SK-N-MC (cell line): Measurements from ENCODE around the gene LAMC2.
"Not testable (repeated sequence)": the region's sequence is repeated elsewhere in the genome, so short reads cannot be mapped to it uniquely, and the experiment has no call there.

ENCODE experiments used
- EZH2 ChIP-seq: fragments of 200-600 bp; sonication (generic); IDR thresholded peaks from one replicate; pipeline ENCODE4 v1.6.1; 2017; ENCODE audit warnings: antibody characterized with exemption
- POLR2AphosphoS5 ChIP-seq: IDR thresholded peaks from 2 replicates; pipeline ENCODE4 v1.6.1; 2012; ENCODE audit warnings: mild to moderate bottlenecking, low read depth, low read length, borderline replicate concordance

GRCh38 chr1:183240853-183241252 is 54.8 kb downstream of the LAMC2 start:
- TF ChIP-seq POLR2AphosphoS5, EZH2: not testable (repeated sequence)
